AG04450 (cell line): ENCODE measurements around the gene NFX1. TPM values are rescaled to one million over a fixed set of nuclear protein-coding genes. Genes with fewer than 3 reads are reported as not detected.

Experiments used
- CTCF ChIA-PET: fragments of 300-600, 350-600 bp; formaldehyde crosslinking; extraction: SDS; loops from one replicate; lab custom pipeline; 2022; ENCODE audit warnings: antibody characterized with exemption, inconsistent platforms; lab: Charles Lee
- POLR2A ChIA-PET: fragments of 350-600 bp; formaldehyde crosslinking; extraction: SDS; loops from one replicate; lab custom pipeline; 2021; ENCODE audit warnings: antibody characterized with exemption, inconsistent platforms; lab: Yijun Ruan, JAX
- DNase-seq: peaks from one replicate; pipeline ENCODE4 v3.0.0-alpha.2; 2011; ENCODE audit warnings: low read depth, low spot score
- H3K27ac ChIP-seq: one replicate; pipeline ENCODE4 v1.5.1; 2012; ENCODE audit warnings: low read depth, low read length, control low read depth
- H3K27me3 ChIP-seq: one replicate; pipeline ENCODE4 v1.6.0; 2012; ENCODE audit warnings: low read length; ENCODE audit not compliant: control insufficient read depth, insufficient read depth
- H3K4me3 ChIP-seq: 2 replicates; pipeline ENCODE4 v1.5.1; 2011; ENCODE audit warnings: mild to moderate bottlenecking, low read depth, low read length, control low read depth
- H3K9me3 ChIP-seq: 2 replicates; pipeline ENCODE4 v1.5.1; 2012; ENCODE audit warnings: low read length; ENCODE audit not compliant: control insufficient read depth, insufficient read depth
- CTCF ChIP-seq: IDR thresholded peaks from 2 replicates; pipeline ENCODE4 v1.5.1; 2011; ENCODE audit warnings: low read depth, low read length, control low read depth, inconsistent platforms
- polyA plus RNA-seq: library from polyadenylated mRNA; depleted of rRNA; stranded (reverse); fragments of >200 nt; gene quantifications from 2 replicates; pipeline ENCODE4 v1.2.3, GENCODE V29; 2011

Gene NFX1
- polyA plus RNA-seq, 1 experiment, result 39.2 TPM

- CTCF ChIA-PET, result interaction anchor here (0.5 to 6.0 kb wide), 51 partner anchors 9 to 347 kb away, joined by 3 to 74 read pairs (median 5); partner anchors contain the start of genes AQP3, NFX1 and NOL6
- no peak overlapping the region for H3K4me3 ChIP-seq
- POLR2A ChIA-PET, result interaction anchor here (0.7 to 1.8 kb wide), 4 partner anchors 54 to 92 kb away, joined by 3 to 4 read pairs (median 3); partner anchors contain the start of gene NFX1
Measured at GRCh38 chr9:33374634-33375237, 84.4 kb downstream of the NFX1 start.

GRCh38 chr9:33375238-33375840 is 85.0 kb downstream of the NFX1 start:
- Histone ChIP-seq H3K27me3 (no peaks in the 10 kb centered on the region), H3K9me3 (no peaks in the 10 kb centered on the region), H3K4me3 (no peak overlapping the region), H3K27ac (peak overlapping the region; percentile 31)
- ChIA-PET CTCF (interaction anchor here (0.6 to 6.0 kb wide), 40 partner anchors 10 to 346 kb away, joined by 3 to 74 read pairs (median 6); partner anchors contain the start of genes AQP3, NFX1 and NOL6), POLR2A (interaction anchor here (0.7 to 1.8 kb wide), 4 partner anchors 55 to 91 kb away, joined by 3 to 4 read pairs (median 3); partner anchors contain the start of gene NFX1)
- TF ChIP-seq CTCF, result no peak
- DNase-seq, result no peak

More at GRCh38 chr9:33374634-33375237, 84.4 kb downstream of the NFX1 start:
- TF ChIP-seq CTCF, result peak; percentile 96
- Histone ChIP-seq H3K9me3 (no peaks in the 10 kb centered on the region), H3K27me3 (no peaks in the 10 kb centered on the region), H3K27ac (no peak overlapping the region)
- DNase-seq, result peak; percentile 47

GRCh38 chr9:33375841-33376321 is 85.6 kb downstream of the NFX1 start:
- ChIA-PET POLR2A (interaction anchor here (1.3 to 1.8 kb wide), 2 partner anchors 86 to 91 kb away, joined by 3 to 4 read pairs; partner anchors contain the start of gene NFX1), CTCF (interaction anchor here (0.9 to 6.0 kb wide), 23 partner anchors 10 to 346 kb away, joined by 3 to 74 read pairs (median 10); partner anchors contain the start of genes AQP3 and NOL6)
- peak overlapping the region; percentile 31 for H3K27ac ChIP-seq
- H3K9me3 ChIP-seq, result no peaks in the 10 kb centered on the region
- no peak overlapping the region for H3K4me3 ChIP-seq
- no peaks in the 10 kb centered on the region for H3K27me3 ChIP-seq
- no peak for DNase-seq
- TF ChIP-seq CTCF, result no peak

GRCh38 chr9:33377089-33377715 is 86.9 kb downstream of the NFX1 start:
- ChIA-PET POLR2A (no interaction called here), CTCF (interaction anchor here (1.4 to 6.0 kb wide), 4 partner anchors 39 to 344 kb away, joined by 3 to 74 read pairs (median 11); partner anchors contain the start of gene AQP3)
- H3K27ac ChIP-seq, result no peak overlapping the region
- TF ChIP-seq CTCF, result no peak
- DNase-seq, result no peak
- H3K9me3 ChIP-seq, result no peaks in the 10 kb centered on the region
- no peak overlapping the region for H3K4me3 ChIP-seq
- no peaks in the 10 kb centered on the region for H3K27me3 ChIP-seq
